GM18505 (cell line): Measurements from ENCODE around the gene FAM50B.

Experiments used
- ATAC-seq: cut with Tn5 transposase; IDR thresholded peaks from one replicate; pipeline ENCODE4 v1.9.1; 2021; ENCODE audit not compliant: unreplicated experiment
- POLR2A ChIP-seq: IDR thresholded peaks from 4 replicates; pipeline ENCODE4 v1.6.1; 2011; ENCODE audit warnings: borderline replicate concordance; ENCODE audit not compliant: insufficient read depth, insufficient read length; ENCODE audit errors: extremely low read depth

FAM50B gene

GRCh38 chr6:3812596-3812995, 36.6 kb upstream of the FAM50B start:
- TF ChIP-seq POLR2A: no peak
- no peak for ATAC-seq

DNA sequence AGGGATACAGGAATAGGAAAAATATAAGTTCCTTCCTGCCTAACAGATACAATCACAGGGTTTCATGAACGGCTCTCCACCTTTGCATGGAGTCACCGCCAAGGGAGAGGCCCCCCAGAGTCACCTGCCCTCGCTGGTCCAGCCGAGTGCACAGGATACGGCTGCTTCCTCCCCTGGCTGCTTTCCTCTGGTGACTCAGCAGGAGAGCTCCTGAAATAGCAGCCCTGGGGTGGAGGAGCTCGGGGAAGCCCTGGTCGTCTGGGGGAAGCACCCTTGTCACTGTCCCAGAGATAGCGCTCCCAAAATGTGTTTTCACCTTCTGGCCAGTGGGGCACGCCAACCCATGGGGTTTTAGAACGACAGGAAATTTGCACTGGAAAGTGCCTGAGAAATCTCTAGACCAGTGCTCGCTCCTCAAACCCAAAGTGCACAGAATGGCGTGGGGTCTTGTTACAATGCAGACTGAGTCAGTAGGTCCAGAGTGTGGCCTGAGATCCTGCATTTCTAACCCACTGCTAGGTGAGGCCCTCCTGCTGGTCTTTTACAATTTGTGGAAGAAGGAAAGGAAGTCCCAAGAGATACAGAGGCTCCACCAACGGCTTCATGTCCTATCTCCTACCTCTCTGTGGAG, 35.9 kb upstream of the FAM50B start:
- TF ChIP-seq POLR2A: no peak
- ATAC-seq: no peak

- ATAC-seq: no peak
Measured at GRCh38 chr6:3813918-3814317, 35.3 kb upstream of the FAM50B start.

DNA sequence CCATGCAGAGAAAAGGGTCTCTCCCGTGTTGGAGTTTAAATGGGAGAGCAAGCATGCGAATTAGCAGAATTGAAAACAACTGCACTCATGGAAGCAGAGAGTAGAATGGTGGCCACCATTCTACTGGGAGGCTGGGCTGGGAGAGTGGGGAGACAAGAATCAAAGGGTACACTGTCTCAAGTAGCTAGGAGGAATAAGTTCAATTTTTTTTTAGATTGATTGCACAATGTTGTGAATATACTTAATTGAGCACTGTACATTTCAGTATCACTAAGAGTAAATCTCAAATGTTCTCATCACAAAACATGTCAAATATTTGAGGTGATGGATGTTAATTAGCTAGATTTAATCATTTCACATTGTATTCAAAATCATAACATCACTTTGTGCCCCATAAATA, 34.6 kb upstream of the FAM50B start:
- TF ChIP-seq POLR2A: no peak
- no peak for ATAC-seq

More at GRCh38 chr6:3813918-3814317, 35.3 kb upstream of the FAM50B start:
- TF ChIP-seq POLR2A: no peak

GRCh38 chr6:3816251-3816650, 32.9 kb upstream of the FAM50B start:
- ATAC-seq: no peak
- TF ChIP-seq POLR2A: no peak

- no peak for TF ChIP-seq POLR2A
- ATAC-seq: no peak
Measured at GRCh38 chr6:3819161-3820110, 29.7 kb upstream of the FAM50B start.

- no peak for ATAC-seq
- no peak for TF ChIP-seq POLR2A
Measured at GRCh38 chr6:3820563-3820962, 28.6 kb upstream of the FAM50B start.

GRCh38 chr6:3822747-3823445, 26.3 kb upstream of the FAM50B start:
- TF ChIP-seq POLR2A: no peak

GRCh38 chr6:3823671-3824070, 25.5 kb upstream of the FAM50B start:
- no peak for ATAC-seq

More at GRCh38 chr6:3822747-3823445, 26.3 kb upstream of the FAM50B start:
- ATAC-seq: no peak

GRCh38 chr6:3825331-3825831, 23.8 kb upstream of the FAM50B start:
- no peak for ATAC-seq
- TF ChIP-seq POLR2A: no peak

More at GRCh38 chr6:3823671-3824070, 25.5 kb upstream of the FAM50B start:
- no peak for TF ChIP-seq POLR2A

DNA sequence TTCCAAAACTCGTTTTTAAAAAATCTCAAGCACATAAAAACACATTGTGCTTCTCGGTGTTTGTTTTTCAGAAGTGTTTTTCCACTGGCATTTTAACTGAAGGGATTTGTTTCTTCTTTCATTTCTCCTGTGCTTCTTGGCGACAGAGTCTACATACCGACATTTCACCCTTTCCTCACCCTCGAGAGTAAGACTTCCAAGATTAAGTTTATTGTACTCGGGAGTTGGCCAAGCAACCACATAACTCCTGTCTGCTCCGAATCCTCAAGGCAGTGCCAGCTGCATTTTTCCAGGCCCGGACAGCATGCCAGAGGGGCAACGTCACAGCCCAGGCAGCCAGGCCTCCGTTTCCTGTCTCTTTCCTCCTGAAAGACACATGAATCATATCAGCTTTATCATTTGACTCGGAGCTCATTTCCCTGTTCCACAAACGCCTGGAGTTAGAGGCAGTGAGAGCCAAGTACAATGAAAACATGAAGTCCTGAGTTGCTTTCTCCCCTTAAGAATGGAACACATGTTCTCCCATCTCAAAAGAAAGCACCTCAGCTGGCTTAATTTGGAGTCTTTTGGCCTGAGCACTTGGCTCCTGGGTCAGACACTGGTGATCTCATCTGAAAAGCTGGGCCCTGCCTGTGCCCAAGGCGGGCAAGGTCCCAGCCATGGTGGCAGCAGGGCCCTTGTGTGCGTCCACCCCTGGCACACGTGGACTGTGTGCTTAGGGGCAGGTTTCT, 23.2 kb upstream of the FAM50B start:
- ATAC-seq: no peak
- TF ChIP-seq POLR2A: no peak

DNA sequence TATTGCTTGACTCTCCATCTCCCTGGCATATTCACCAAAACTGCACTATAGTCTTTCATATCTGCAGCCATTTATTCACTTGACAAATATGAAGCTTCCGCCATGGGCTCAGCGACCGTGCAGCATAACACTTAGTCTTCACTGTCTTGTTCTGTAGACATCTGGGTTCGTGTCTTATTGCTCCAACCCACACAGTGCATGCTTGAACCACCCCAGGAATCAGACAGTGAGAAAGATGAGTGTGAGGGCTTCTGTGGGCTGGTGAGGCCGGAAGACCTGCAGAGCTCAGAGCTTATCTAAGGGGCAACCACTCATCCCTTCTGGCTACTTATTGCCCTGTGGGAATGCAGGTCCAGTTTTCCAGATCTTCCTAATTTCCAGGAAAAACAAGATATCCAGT, 19.9 kb upstream of the FAM50B start:
- ATAC-seq: no peak
- TF ChIP-seq POLR2A: no peak
